ENCODE measurements around the gene MRPS27.

DNA sequence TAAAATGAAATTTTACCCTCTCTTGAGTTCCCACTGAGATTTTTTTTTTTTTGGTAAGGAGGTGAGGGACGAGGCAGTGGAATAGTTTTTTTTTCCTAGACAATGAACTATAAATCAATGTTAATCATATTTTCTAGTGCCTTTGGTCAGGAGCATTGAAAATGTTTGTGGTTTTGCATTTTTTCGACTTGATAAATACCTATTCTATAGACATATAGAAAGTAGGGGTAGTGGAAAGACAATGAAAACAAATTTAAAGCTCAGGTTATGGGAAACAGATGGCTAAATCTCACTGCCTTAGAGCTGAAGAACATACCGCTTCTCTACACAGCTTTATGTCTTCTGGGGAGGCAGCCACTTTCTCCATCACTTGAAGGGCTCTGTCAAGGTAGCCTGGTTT lies 94.3 kb downstream of the MRPS27 start:
- TF ChIP-seq, protein P1, sequence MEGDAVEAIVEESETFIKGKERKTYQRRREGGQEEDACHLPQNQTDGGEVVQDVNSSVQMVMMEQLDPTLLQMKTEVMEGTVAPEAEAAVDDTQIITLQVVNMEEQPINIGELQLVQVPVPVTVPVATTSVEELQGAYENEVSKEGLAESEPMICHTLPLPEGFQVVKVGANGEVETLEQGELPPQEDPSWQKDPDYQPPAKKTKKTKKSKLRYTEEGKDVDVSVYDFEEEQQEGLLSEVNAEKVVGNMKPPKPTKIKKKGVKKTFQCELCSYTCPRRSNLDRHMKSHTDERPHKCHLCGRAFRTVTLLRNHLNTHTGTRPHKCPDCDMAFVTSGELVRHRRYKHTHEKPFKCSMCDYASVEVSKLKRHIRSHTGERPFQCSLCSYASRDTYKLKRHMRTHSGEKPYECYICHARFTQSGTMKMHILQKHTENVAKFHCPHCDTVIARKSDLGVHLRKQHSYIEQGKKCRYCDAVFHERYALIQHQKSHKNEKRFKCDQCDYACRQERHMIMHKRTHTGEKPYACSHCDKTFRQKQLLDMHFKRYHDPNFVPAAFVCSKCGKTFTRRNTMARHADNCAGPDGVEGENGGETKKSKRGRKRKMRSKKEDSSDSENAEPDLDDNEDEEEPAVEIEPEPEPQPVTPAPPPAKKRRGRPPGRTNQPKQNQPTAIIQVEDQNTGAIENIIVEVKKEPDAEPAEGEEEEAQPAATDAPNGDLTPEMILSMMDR (IDR thresholded peaks at IDR 0.05): no peak
- TF ChIP-seq POLR2A (IDR thresholded peaks at IDR 0.05): no peak
